RKO (cell line): Measurements from ENCODE around the gene THADA.

ENCODE experiments used
- DNase-seq: peaks from one replicate; pipeline ENCODE4 v3.0.0-alpha.2; 2016; ENCODE audit warnings: low spot score

THADA gene

DNA sequence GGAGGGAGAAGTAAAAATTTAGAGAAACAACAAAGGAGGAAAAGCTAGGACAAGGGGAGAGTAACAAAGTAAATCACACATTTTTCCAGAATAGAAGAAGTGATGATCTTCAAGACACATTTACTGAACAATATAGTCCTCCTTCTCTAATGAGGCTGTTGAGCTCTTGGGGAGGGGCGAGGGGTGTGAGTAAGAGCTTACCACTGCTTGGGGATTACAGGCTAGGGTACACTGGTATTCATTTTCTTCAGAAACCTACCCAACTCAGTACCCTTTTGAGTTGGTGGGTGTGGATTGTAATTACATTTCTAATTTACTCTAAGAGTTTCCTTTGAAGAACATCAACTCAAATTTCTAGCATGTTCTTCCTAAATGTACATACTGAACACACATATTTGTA, 211.7 kb downstream of the THADA start:
- no peak for DNase-seq

GRCh38 chr2:43383533-43383932, 212.3 kb downstream of the THADA start:
- DNase-seq, result no peak

DNA sequence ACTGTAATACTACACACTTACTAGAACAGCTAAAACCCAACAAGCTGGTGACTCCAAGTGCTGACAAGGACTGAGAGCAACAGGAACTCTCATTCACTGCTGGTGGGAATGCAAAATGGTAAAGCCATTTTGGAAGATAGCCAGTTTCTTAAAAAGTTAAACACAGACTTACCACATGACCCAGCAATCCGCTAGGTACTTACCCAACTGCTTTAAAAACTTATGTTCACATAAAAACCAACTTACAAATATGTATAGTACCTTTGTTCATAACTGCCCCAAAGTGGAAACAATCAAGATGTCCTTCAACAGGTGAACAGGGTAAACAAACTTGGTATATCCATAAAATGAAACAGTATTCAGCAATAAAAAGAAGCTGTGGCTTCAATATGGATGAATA, 216.3 kb downstream of the THADA start:
- DNase-seq, result no peak

DNA sequence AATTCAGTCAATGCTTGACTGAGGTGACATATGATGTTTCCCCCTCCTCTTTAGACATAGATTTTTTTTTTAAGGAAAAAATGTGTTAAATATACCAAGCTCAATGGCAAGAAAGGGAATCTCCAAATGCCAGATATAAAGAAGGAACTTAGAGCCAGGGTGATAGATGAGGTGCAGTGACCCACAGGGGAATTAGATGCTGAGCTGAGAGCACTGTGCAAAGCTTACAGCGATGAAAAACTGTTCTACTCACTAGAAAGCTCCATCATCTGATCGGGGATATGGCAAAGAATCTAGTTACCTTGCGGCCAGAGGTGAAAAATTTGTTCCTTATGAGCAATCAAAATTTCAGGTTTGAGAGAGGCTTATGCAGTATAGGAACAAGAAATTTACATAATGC, 218.5 kb downstream of the THADA start:
- DNase-seq, result no peak

DNA sequence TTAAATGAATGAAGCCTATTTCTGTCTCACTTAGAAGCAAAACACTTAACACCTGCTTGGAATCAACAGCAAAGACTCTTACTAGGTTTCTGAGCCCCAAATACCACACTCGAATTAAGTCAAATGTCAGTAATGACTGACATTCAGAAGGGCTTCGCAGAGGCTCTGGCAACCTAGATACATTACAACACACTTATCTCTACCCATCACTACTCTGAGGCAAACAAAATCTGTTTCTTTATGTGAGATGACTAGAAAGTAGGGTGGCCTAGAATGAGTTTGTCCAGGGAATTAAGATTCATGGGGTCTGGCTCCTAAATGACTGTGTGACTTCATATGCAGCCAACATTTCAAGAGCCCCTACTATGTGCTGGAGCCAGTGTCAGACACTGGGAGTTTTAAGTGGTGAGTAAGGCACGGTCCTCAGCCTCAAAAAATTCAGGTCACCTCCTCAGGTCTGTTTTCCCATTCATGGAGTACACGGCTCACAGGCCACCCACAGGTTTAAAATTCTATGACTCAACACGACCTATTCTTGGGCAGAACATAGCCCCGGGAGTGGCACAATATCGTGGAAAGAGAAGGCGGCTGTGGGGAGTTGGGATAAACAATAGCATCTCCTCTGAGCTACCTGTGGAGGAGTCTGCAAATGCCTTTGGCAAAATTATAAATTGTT, 219.2 kb downstream of the THADA start:
- no peak for DNase-seq

GRCh38 chr2:43375746-43376522, 219.9 kb downstream of the THADA start:
- DNase-seq, result no peak

DNA sequence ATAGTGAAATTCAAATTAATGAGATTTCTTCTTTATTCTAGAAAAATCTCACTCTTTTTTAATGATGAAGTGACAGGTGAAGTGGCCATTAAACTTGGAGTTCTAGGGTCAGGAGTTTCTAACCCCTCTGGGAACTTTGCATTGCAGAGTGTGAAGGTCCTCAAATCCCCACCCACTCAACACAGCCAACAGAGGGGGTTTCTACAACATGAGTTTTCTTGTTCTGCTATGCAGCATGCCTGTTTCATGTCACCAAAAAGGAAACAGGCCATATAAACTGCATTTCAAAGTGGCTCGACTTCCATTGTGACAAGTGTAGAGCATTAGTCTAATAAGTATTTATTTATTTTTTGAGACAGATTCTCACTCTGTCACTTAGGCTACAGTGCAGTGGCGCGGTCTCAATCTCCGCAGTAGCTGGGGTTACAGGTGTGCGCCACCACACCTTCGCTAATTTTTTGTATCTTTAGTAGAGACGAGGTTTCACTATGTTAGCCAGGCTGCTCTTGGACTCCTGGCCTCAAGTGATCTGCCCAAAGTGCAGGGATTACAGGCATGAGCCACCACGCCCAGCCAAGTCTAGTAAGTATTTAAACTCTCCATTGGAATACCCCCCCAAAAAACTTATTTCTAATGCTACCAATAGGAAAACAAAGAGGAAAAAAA, 223.3 kb downstream of the THADA start:
- DNase-seq, result no peak

GRCh38 chr2:43370705-43371104, 225.1 kb downstream of the THADA start:
- DNase-seq, result no peak

- DNase-seq, result no peak
Observed at GRCh38 chr2:43370146-43370545, 225.7 kb downstream of the THADA start.

- no peak for DNase-seq
Observed at GRCh38 chr2:43368483-43369385, 227.1 kb downstream of the THADA start.

DNA sequence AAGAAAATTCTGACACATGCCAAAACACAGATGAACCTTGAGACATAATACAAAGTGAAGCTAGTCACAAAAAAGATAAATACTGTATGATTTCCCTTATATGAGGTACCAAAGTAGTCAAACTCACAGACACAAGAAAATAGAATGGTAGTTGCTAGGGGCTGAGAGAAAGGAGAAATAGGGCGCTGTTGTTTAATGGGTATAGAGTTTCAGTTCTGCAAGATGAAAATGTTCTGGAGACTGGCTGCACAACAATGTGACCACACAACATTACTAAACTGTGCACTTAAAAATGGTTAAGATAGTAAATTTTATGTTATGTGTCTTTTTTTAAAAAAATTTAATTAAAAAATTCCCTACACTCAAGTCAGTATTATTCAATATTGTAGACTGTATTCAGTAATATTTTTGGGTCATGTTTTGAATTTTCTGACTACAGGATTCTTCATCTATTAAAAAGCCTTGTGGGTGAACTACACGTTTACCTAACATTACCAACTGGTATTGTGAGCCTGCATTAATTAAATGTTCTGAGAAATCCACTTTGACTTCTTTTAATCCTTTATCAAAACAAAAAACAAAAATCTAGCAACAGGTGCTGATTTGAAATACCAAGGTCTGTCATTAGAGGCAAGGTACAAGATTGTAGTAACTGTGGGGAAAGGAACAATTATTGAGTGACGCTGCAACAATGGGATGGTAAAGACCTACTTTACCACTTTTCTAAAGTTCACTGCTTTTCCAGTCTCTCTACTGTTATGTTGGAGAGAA, 228.6 kb downstream of the THADA start:
- no peak for DNase-seq

DNA sequence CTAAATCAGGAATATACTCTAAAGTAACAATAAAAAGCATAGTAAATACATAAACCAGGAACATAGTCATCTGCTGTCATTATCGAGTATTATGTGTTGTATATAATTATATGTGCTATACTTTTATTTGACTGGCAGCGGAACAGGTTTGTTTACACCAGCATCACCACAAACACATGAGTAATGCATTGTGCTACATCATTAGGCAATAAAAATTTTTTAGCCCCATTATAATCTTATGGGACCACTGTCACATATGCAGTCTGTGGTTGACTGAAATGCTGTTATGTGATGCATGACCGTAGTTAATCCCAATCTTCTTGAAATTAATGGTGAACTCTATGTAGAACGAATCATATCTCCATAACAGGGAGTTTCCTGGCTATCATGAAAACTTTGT, 232.7 kb downstream of the THADA start:
- no peak for DNase-seq

- DNase-seq, result no peak
Observed at GRCh38 chr2:43361286-43361685, 234.6 kb downstream of the THADA start.

DNA sequence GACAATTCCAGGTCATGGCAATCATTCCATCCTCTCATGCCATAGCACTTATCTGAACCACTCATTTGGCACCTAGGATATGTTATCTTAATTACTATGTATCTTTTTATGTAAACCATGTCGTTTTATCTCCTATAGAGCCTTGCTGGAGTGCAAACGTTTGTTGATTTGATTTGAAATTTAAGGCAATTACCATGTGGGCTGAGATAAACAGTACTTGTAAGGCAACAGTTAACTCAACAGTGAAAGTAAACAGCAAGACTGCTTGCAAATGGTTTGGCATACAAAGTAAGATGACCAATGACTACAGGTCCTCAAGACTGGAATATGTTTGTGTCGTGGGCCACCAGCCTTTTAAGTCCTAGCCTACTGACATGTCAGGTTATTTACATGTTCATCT, 235.7 kb downstream of the THADA start:
- no peak for DNase-seq

DNA sequence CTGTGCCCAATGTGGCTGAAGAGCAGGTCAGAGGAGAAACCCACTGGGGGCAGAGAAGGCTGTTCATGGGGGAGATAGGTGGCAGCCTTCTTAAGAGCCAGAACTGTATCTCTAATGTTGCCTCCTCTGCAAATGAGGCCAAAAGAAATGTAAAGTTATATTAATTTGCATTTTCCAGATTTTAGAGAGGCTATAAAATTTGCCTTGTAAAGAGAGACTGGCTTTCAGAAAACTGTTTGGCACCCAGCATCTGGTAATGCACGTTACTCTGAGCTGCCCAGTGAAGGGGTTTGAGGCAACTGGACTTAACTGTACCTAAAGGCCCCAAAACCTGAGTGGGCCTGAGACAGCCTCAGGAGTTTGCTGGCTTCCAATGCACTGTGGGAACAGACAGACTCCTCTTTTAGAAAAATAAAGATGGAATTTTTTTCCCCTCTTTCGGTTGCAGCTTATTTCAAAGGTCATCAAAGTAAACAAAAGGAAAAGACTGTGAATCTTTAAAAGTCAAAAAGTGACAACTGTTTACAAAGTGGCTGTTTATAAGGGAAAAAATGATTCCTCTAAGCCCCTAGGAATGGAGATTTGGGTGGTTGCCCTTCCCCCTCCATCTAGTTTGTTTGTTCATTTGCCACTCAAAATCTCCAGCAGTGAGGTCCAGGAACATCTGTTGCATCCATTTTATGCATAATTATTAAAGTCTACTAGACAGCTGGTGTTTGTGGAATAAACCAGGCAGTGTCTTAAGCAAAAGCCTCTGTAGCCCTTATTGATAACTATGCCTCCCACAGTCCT, 237.2 kb downstream of the THADA start:
- DNase-seq, result no peak

GRCh38 chr2:43356774-43357173, 239.1 kb downstream of the THADA start:
- DNase-seq, result no peak

- DNase-seq, result no peak
Observed at GRCh38 chr2:43355399-43355798, 240.4 kb downstream of the THADA start.

- no peak for DNase-seq
Observed at GRCh38 chr2:43349904-43350303, 245.9 kb downstream of the THADA start.

GRCh38 chr2:43348908-43349661, 246.8 kb downstream of the THADA start:
- DNase-seq, result no peak

GRCh38 chr2:43347746-43348145, 248.1 kb downstream of the THADA start:
- no peak for DNase-seq
